GM18867 (cell line): ENCODE measurements around the gene CAPN15.

Experiments
- ATAC-seq: cut with Tn5 transposase; IDR thresholded peaks from one replicate; pipeline ENCODE4 v1.9.1; 2021; ENCODE audit warnings: mild to moderate bottlenecking, moderate library complexity; ENCODE audit not compliant: unreplicated experiment

The CAPN15 gene

DNA sequence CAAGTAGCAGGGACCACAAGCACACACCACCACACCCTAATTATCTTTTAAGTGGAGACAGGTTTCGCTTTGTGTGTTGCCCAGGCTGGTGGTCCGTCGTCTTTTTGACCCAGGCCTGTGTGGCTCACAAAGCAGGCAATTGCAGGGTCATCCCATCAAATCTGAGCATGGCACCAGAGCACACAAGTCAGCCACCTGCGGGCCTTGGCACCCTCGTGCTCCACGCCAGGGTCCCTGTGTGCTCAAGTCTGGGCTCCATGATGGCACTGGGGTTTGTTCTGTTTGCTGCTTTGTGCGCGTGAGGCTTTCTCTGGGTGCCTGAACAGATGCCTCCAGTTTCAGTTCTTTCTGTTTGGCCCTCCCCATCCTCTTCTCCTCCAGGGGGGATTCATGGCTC, 2.4 kb upstream of the CAPN15 start:
- no peak for ATAC-seq

DNA sequence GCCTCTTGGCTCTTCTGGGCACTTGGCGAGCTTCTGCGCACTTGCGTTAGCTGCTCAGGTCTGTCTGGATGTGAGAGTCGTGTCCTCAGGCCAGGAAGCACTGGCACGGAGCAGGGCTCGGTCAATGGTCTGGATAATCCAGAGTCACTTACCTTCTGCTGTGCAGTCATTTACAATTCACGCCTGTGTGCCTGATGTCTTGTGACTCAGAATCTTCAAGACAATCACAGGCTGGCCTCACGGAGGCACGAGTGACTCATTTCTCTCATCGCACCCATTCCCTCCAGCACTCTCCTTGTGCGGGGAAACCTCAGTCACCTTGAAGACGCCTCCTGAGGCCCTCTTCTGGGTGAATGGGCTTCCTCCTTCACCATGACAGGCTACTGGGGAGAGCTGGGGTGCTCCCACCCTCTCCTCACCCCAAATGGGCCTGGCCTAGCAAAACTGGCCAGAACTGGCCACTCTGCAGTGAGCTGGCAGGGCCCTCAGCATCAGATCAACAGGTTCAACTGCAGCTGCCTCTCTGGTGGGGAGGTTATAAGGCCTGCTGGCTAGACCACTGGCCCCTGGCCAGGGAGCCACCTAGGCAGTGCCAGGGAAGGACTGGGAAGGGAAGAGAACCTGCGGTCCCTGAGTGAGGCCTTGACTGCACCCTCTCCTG, 1.9 kb upstream of the CAPN15 start:
- no peak for ATAC-seq

DNA sequence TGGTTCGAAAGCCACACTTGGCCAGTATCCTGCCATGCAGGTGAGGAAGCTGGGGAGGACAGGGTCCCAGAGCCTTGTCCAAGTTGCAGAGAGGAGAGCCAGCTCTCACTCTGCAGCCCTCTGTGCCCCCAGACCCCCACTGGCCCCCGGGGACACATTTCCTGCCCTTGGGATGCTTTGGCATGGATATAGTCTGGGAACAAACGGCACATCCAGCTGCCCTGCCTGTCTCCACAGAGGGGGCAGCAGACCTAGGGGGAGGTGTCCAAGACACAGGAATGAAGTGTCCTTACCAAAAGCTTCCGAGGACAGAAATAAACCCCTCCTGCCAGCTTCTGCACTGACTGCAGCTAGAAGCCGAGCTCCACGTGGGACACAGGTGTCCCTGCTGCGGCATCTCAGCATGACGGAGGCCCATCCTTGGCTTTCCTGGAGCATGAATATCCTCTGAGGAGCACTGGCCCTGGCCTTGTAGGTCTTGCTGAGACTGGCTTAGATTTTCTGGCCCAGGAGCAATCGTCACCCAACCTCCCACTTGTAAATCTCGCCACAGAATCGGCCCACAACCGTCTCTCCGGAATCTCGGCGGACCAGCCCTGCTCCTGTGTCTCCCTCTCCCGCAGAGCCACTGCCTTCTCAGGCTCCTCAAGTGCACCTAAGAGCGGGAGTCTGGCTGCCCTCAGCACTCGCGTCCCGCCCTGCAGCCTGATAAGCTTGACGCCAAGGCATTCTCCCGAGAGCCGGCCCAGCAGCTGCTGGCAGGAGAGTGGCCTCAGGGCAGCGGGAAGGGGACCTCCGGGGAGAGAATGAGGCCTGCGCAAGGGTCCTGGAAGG, 1.1 kb upstream of the CAPN15 start:
- ATAC-seq, result no peak

DNA sequence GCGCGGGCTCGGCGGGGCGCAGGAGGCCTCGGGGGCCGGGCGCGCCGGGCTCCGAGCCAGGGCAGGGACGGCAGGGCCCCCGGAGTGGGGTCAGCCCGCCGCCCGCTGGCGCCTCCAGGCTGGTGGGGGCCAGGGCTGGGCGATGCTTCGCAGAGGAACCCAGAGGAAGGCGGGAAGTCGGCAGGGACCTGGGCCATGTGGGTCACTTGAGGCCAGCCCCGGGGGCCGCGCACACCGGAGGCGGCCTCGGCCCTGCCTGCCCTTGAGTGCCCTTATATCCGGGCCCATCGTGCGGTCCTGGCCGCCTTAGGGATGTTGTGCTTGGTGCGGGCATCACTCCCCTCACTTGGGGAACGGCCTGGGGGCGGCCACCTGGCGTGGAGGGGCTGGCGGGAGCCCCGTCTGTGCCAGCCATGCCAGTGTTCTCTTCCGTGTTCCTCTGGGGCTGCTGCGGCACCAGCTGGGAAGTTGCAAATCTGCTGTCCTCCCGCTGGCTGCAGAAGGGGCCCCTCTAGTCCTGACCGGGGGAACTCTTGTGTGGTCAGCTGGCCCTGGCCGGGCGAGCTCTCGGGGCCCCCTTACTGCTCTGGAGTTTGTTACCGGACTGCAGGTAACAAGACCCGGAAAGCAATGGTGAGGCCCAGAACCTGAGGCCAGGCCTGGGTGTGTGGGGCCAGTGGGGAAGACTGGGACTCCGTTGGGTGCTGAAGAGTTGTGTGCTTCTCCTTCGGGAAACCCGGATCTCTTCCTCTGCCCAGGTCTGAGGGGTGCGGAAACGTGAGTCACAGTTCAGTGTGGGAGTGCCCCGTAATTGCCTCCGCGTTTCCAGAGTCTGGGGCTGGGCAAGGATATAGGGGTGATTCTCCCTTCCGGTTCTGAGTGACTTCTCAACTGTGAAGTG, 849 bp downstream of the CAPN15 start:
- ATAC-seq, result peak; percentile 8

GRCh38 chr16:529012-529575, 1.6 kb downstream of the CAPN15 start:
- no peak for ATAC-seq

DNA sequence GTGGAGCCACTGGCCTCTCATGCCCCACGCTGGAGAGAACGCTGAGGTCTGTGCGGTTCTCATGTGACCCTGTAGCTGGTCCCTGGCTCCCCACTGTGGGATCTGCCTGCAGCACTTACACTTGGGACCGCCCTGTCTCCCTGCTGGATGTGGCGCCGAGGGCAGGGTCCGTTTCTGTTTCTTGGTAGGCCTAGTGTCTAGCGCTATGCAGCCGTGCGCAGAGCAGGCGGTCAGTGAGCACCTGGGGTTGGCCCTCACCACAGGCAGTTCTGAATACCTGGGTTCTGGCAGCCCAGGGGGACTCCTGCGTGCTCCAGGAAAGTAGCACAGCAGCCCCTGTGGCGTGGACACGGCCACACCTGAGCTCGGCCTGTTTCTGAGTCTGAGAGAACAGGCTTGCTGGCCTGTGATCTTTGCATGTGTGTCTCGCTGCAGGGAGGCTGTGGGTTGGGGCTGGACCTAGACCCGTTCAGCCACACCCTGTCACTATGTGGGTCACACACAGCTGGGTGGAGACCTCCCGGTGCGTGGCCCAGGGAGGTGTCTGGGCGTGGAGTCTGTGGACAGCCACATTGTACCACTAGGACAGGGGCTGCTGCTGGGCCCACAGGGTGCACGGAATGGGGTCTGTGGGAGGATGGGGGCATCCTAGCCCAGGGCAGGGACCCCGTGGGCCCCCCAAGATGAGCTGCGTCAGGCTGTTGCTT, 2.8 kb downstream of the CAPN15 start:
- ATAC-seq, result no peak

DNA sequence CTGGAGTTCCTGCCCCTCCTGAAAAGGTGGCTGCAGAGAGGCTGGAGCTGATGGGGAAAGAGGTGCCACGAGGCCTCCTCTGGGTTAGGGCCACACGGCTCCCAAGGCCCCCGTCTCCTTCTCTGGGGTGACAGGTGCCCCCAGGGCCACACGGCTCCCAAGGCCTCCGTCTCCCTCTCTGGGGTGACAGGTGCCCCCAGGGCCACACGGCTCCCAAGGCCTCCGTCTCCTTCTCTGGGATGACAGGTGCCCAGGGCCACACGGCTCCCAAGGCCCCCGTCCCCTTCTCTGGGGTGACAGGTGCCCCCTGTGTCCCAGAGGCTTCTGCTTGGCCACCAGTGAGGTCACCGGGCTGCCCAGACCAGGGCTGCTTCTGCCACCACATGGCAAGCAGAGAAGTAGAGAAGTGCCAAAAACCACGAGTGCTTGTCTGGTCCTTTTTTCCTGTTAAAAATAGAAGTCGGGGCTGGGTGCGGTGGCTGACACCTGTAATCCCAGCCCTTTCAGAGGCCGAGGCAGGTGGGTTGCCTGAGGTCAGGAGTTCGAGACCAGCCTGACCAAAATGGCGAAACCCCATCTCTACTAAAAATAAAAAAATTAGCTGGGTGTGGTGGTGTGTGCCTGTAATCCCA, 4.1 kb downstream of the CAPN15 start:
- no peak for ATAC-seq

DNA sequence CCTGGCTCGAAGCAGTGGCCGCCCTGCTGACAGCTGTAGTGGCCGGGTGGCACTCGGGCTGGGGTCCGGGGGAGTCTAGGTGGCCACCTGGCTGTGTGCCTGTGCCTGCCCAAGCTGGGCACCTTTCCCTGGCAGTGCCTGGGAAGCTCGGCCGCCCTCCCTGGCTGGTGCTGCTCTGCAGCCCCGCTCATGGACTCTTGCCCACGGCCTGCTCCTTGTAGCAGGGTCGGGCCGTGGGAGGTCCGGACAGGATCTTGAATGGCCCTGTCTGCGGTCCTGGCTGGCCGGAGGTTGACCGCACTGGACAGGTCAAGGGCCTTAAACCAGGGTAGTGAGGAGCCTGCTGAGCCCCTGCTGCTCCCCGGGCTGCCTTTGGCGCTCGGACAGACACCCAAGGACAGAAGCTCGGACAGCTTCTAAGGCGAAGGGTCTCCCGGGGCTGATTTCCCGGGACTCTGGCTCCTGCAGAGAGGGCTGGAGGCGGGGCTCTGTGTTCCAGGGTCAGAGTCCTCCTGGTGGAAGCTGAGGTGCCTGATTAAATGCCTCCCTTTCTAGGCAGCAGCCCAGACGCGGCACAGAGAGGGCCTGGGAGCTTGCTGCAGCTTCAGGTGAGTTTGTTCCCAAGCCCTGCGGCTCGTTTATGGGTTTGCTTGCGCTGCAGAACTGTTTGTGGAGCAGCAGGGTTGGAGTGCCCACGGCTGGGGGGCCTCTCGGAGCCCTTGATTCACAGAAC, 6.0 kb downstream of the CAPN15 start:
- no peak for ATAC-seq

DNA sequence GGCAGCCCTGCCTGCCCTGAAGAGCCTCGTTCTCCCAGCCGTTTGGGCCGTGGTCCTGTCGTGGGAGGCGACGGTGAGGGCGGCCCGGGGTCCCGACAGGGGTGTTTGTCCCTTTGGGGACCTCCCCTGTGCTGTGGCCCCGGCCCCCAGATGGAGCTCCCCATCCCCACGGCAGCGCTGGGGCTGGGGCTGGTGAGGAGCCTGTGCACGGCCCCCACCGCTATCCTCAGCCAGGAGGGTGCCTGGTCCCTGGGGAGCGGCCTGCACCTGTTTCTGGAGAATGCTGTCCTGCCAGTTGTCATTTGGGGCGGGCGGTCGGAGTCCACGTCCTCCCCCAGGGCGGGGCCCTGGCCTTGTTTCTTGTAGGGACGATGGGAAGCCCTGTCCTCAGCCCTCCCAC, 6.6 kb downstream of the CAPN15 start:
- no peak for ATAC-seq

GRCh38 chr16:534856-535445, 7.4 kb downstream of the CAPN15 start:
- no peak for ATAC-seq

DNA sequence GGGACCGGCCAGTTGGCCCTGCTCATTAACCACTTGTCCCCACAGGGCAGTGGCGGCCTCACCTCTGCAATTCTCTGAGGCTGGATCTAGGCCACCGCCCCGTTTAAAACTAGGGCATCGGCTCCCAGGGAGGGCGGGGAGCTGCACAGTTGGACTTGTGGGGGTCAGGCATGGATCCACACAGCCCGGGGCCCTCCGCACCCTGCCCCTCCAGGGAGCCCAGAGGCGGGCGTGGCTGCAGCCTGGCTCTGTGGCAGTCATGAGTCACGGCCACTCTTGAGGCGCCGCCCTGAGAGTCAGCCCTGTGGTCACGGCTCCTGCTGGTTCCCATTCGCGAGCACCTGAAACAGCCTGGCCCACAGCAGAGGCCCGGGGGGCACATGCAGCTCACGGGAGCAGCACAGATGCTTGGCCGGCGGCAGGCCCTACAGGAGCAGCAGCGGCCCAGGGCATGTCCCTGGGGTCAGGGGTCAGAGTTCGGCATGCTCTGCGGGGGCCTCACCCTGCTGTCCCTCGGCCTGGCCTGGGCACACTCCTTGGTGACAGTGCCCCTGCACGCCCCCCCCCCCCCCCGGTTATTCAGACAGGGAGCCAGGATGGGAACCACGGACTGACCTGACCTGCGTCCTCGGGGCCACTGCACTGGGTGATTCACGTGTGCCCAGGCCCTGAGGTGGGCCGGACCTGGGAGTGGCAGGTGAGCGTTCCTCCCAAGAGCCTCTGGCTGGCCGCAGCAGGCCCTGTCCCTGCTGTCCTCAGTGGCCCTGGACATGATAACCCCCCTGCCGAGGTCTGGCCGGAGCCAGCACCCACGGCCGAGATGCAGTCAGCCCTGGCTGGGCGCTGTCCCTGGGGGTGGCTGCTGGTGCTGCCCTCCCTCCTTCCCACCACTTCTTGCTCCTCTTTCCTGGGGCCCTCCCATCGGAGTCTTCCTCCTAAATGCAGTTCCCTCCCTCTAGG, 8.2 kb downstream of the CAPN15 start:
- no peak for ATAC-seq

DNA sequence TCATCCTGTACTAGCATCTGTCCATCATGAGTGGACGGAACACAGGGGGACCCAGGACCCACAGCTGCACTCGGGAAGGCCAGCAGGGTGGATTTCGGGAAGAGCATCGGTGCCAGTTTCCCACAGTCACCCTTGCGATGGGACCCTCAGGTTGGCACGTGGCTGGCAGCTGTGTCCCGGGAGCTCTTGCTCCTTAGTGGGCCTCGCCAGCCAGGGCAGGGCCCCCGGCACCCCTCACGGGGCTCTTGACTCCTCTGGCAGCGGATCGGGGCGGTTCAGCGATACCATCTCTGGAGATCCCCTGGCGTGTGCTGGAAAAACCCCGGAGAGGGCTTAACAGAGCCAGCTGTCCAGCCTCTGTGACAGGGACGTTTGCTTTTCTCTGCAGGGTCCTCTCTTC, 9.2 kb downstream of the CAPN15 start:
- ATAC-seq, result no peak

- no peak for ATAC-seq
These were observed 10.2 kb downstream of the CAPN15 start for GRCh38 chr16:537415-538335.

DNA sequence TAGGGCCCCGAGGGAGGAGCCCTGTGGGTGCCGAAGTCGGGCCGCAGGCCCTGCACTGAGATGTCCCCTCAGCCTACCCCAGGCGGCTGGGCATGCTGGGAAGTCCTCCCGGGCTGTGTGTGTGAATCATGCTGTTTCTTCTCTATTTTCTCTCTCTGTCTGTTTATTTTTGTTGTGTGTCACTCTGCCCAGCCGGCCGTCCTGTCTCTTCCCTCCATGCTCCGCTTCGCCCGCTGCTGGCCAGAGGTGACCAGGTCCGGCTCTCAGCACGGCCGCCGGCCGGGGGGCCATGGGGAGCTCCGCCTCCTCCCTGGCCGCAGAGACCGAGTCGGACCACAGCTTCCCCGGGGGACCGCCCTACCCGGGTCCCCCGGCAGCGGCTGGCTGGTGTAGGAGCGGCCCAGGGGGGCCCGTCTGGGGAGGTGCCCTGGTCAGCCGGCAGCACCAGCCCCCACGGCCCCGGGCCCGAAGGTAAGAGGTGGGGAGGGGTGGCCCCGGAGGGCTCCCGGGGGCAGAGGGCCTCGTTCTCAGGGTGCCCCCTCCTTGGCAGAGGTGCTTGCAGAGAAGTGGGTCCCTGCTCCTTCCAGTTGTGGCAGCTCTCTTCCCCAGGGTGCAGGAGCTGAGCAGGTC, 12.5 kb downstream of the CAPN15 start:
- ATAC-seq, result no peak

DNA sequence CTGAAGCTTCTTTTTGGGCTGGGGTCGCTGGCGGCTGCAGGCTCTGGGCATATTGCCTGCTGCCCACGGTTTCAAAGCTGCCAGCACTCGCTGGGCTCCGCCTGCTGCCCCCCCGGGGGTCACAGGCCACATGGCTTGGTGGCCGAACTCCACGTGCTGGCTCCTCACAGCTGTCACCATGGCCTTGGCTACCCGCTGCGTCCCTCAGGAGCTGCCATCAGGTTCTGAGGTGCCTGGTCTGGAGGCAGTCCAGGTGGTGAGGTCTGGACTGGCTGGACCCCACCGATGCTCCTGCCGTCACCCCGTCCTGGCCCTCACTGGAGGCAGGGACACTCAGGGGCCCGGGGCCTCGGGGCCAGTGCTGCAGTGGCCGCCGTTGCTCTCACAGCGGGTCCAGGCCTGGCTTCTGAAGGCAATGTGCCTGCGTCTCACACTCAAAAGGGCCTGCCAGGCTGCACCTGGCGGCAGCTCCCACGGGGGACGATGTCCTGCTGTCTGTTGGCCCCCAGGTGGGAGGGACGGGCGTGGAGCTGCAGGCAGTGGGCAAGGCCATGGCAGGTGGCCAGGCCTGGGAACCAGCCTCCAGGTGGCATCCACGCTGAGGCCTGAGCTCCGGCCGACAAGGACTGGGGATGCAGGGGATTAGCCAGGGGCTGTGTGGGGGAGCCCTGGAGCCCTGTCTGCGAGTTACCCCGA, 13.3 kb downstream of the CAPN15 start:
- no peak for ATAC-seq
